ENCODE data around the gene PLXNA3.

DNA sequence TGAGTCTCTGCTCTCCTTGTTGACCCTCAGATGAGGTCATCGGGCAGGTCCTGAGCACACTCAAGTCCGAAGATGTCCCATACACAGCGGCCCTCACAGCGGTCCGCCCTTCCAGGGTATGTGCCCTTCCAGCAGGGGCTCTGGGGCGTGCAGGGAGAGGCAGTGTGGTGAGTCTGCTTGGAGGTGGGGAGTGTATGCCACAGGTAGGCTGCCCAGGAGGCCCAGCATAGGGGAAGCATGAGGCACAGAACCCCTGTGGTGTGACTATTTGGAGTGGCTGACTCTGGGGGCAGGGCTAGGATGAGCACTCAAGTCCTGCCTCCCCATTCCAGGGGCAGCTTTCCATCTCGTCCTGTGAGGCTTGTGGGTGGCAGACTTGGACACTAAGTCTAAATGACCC, 24.5 kb upstream of the PLXNA3 start:
- TF ChIP-seq CTCF (IDR thresholded peaks at IDR 0.05; ENCODE audit: low read depth, low read length) = no peak
- no peak for TF ChIP-seq POLR2A (IDR thresholded peaks at IDR 0.05; ENCODE audit: extremely low read depth, insufficient read length)
- TF ChIP-seq, protein P1, sequence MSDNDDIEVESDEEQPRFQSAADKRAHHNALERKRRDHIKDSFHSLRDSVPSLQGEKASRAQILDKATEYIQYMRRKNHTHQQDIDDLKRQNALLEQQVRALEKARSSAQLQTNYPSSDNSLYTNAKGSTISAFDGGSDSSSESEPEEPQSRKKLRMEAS (IDR thresholded peaks at IDR 0.05; ENCODE audit: low read depth, low read length) = no peak
- TF ChIP-seq MYC (IDR thresholded peaks at IDR 0.05; ENCODE audit: low read depth, low read length) = no peak

All from NB4 (cell line).